IPS-18a (cell line): ENCODE results near the gene PTPRN2.
"Not testable (repeated sequence)": the region's sequence is repeated elsewhere in the genome, so short reads cannot be mapped to it uniquely, and the experiment has no call there.

ENCODE experiments used
- H3K27ac ChIP-seq: one replicate; pipeline ENCODE4 v1.5.1; 2013; ENCODE audit warnings: low read length
- H3K27me3 ChIP-seq: one replicate; pipeline ENCODE4 v1.6.1; 2013; ENCODE audit warnings: mild to moderate bottlenecking, low read length; ENCODE audit not compliant: control insufficient read depth, insufficient read depth
- H3K36me3 ChIP-seq: one replicate; pipeline ENCODE4 v1.6.1; 2013; ENCODE audit warnings: low read depth, low read length; ENCODE audit not compliant: control insufficient read depth
- H3K4me1 ChIP-seq: one replicate; pipeline ENCODE4 v1.6.1; 2013; ENCODE audit warnings: low read depth, low read length; ENCODE audit not compliant: control insufficient read depth
- H3K4me3 ChIP-seq: one replicate; pipeline ENCODE4 v1.5.1; 2013; ENCODE audit warnings: low read length
- H3K9ac ChIP-seq: one replicate; pipeline ENCODE4 v1.6.1; 2013; ENCODE audit warnings: mild to moderate bottlenecking, low read length, moderate library complexity
- H3K9me3 ChIP-seq: one replicate; pipeline ENCODE4 v1.6.1; 2013; ENCODE audit warnings: low read depth, low read length; ENCODE audit not compliant: control insufficient read depth

Gene PTPRN2

GRCh38 chr7:157780312-157780711 is 807.3 kb downstream of the PTPRN2 start:
- Histone ChIP-seq H3K36me3 (no peaks in the 10 kb centered on the region), H3K4me1 (no peaks in the 10 kb centered on the region), H3K4me3 (no peak overlapping the region), H3K27me3 (no peaks in the 10 kb centered on the region), H3K27ac (no peak overlapping the region), H3K9me3 (no peaks in the 10 kb centered on the region), H3K9ac (no peak overlapping the region)

DNA sequence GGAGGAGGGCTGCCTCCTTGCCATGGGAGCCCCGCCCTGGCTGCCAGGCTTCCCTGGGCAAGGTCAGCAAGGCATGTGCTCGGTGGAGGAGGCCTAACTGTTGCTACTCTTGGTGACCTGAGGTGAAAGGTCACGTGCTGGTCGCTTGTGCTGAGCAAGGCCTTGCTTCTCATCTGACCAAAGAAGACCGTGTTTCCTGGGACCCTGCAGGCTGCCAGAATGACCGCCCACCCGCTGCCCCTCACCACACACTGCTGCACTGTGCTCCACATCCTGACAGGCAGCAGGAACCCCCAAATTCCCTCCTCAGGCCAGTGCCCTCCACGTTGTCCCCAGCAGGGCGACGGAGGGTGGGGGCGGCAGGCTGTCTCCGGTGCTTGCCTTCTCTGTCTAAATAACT is 808.4 kb downstream of the PTPRN2 start:
- H3K36me3 ChIP-seq: no peaks in the 10 kb centered on the region
- no peaks in the 10 kb centered on the region for H3K27me3 ChIP-seq
- no peak overlapping the region for H3K4me3 ChIP-seq
- no peaks in the 10 kb centered on the region for H3K9me3 ChIP-seq
- H3K4me1 ChIP-seq: no peaks in the 10 kb centered on the region
- H3K27ac ChIP-seq: no peak overlapping the region
- H3K9ac ChIP-seq: no peak overlapping the region

DNA sequence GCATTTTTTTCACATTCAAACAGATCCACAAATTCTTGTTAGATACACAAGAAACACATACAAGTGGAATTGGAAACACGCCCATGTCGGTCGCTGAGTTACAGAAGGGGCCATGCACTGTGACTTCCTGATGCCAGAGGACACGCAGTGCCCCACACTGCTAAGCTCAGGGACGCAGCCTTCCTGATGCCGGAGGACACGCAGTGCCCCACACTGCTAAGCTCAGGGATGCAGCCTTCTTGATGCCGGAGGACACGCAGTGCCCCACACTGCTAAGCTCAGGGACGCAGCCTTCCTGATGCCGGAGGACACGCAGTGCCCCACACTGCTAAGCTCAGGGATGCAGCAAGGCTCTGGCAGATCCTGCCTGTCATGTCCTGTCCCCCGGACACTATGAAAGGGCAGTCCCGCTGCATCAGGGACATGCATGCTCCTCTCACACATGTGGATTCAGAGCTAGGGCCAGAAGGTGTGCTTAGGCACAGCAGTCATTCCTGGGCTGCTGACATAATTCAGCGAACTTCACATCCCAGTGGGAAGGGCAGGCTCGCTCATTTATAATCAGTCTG is 810.3 kb downstream of the PTPRN2 start:
- not testable (repeated sequence) for H3K27me3 ChIP-seq, H3K4me3 ChIP-seq, H3K9ac ChIP-seq, H3K27ac ChIP-seq, H3K4me1 ChIP-seq, H3K9me3 ChIP-seq, H3K36me3 ChIP-seq

- Histone ChIP-seq H3K27me3 (no peaks in the 10 kb centered on the region), H3K9me3 (no peaks in the 10 kb centered on the region), H3K9ac (no peak overlapping the region)
Observed at GRCh38 chr7:157775560-157776332, 811.9 kb downstream of the PTPRN2 start.

GRCh38 chr7:157775021-157775559 is 812.5 kb downstream of the PTPRN2 start:
- Histone ChIP-seq H3K36me3 (no peaks in the 10 kb centered on the region), H3K4me3 (no peak overlapping the region), H3K4me1 (no peaks in the 10 kb centered on the region), H3K27ac (no peak overlapping the region), H3K9ac (no peak overlapping the region), H3K9me3 (no peaks in the 10 kb centered on the region), H3K27me3 (no peaks in the 10 kb centered on the region)

More at GRCh38 chr7:157775560-157776332, 811.9 kb downstream of the PTPRN2 start:
- Histone ChIP-seq H3K4me3 (no peak overlapping the region), H3K27ac (no peak overlapping the region), H3K4me1 (no peaks in the 10 kb centered on the region), H3K36me3 (no peaks in the 10 kb centered on the region)

DNA sequence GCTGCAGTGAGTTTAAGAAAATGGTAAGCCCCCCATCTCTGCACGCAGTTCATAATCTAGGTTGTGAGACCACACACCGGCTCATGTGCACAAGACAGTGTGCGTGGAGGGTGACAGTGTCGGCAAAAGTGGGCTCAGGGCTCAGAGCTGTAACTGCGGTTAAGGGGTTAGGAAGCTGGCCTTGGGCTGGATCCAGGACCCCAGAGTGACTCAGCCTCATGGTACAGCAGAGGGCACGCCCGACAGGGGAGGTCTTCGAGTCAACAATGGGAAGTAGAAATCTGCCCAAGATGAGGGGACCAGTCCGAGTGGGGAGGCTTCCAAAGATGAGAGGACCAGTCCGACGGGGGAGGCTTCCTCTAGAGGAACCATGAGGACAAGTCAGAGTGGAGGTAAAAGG is 813.1 kb downstream of the PTPRN2 start:
- no peak overlapping the region for H3K9ac ChIP-seq
- no peak overlapping the region for H3K4me3 ChIP-seq
- no peaks in the 10 kb centered on the region for H3K9me3 ChIP-seq
- no peak overlapping the region for H3K27ac ChIP-seq
- H3K4me1 ChIP-seq: no peaks in the 10 kb centered on the region
- no peaks in the 10 kb centered on the region for H3K36me3 ChIP-seq
- no peaks in the 10 kb centered on the region for H3K27me3 ChIP-seq

GRCh38 chr7:157773361-157773760 is 814.3 kb downstream of the PTPRN2 start:
- H3K27me3 ChIP-seq: no peaks in the 10 kb centered on the region
- no peaks in the 10 kb centered on the region for H3K4me1 ChIP-seq
- H3K36me3 ChIP-seq: no peaks in the 10 kb centered on the region
- H3K27ac ChIP-seq: no peak overlapping the region
- no peak overlapping the region for H3K9ac ChIP-seq
- no peak overlapping the region for H3K4me3 ChIP-seq
- H3K9me3 ChIP-seq: no peaks in the 10 kb centered on the region

DNA sequence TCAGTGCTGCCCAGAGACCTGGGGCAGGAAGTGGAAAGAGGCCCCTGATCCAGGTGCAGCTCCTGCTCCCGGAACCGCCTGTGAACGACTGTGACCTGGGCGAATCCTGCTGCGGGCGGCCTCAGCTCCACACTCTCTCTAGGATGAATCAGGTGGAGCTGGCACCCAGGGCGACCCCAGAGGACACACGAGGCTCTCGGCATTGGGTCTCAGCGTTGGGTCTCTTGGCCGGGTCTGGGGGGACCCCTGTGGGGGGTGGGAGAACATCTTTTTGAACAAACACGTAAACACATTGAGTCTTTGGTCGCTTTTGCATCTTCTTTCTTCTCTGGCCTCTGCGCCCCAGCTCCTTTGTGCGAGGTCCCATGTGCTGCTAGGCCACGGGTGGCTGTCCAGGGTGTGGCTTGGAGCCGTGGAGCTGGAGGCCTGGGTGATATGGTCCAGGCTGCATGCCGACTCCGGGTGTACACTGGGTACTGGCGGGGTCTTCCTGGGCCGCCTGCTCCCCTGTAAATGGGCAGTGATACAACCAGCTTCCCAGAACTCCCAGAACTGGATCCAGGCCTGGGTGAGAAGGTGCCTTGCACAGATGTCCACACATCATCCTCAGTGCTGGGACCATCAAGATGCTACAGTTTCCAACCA is 815.0 kb downstream of the PTPRN2 start:
- H3K9ac ChIP-seq: no peak overlapping the region
- H3K4me3 ChIP-seq: no peak overlapping the region
- no peaks in the 10 kb centered on the region for H3K9me3 ChIP-seq
- no peaks in the 10 kb centered on the region for H3K27me3 ChIP-seq
- no peaks in the 10 kb centered on the region for H3K36me3 ChIP-seq
- no peak overlapping the region for H3K27ac ChIP-seq
- H3K4me1 ChIP-seq: no peaks in the 10 kb centered on the region

DNA sequence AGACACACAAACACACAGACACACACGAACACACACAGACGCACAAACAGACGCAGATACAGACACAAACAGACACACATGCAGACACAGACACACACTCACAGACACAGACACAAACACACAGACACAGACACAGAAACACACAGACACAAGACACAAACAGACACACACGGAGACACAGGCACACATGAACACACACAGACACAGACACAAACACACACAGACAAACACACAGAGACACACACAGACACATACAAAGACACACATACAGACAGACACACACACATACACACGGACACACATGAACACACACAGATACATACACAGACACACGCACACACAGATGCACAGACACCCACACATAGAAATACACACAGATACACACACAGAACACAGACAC is 815.9 kb downstream of the PTPRN2 start:
- Histone ChIP-seq H3K9ac (no peak overlapping the region), H3K36me3 (no peaks in the 10 kb centered on the region), H3K4me1 (no peaks in the 10 kb centered on the region), H3K9me3 (no peaks in the 10 kb centered on the region), H3K4me3 (no peak overlapping the region), H3K27me3 (no peaks in the 10 kb centered on the region), H3K27ac (no peak overlapping the region)

- H3K9ac ChIP-seq: no peak overlapping the region
- H3K27me3 ChIP-seq: no peaks in the 10 kb centered on the region
- no peaks in the 10 kb centered on the region for H3K9me3 ChIP-seq
- H3K4me3 ChIP-seq: no peak overlapping the region
- no peaks in the 10 kb centered on the region for H3K4me1 ChIP-seq
- no peaks in the 10 kb centered on the region for H3K36me3 ChIP-seq
- no peak overlapping the region for H3K27ac ChIP-seq
Observed at GRCh38 chr7:157770716-157771320, 816.8 kb downstream of the PTPRN2 start.

- no peaks in the 10 kb centered on the region for H3K9me3 ChIP-seq
Observed at GRCh38 chr7:157769526-157770215, 818.0 kb downstream of the PTPRN2 start.

More at GRCh38 chr7:157769526-157770215, 818.0 kb downstream of the PTPRN2 start:
- Histone ChIP-seq H3K4me3 (no peak overlapping the region), H3K27ac (no peak overlapping the region), H3K36me3 (no peaks in the 10 kb centered on the region), H3K4me1 (no peaks in the 10 kb centered on the region), H3K9ac (no peak overlapping the region), H3K27me3 (no peaks in the 10 kb centered on the region)
